ENCODE measurements around the gene DCUN1D3. TPM values are rescaled to one million over a fixed set of nuclear protein-coding genes. Genes with fewer than 3 reads are reported as not detected.

Gene DCUN1D3
- total RNA-seq, 1 experiment from 2014 or later: 17.0 TPM

GRCh38 chr16:20868890-20869289 lies 31.3 kb downstream of the DCUN1D3 start:
- DNase-seq: peak; percentile 62
- Mint-ChIP-seq H3K4me1 (ENCODE audit: low read depth, unreplicated experiment) (peaks cover 56% of the 10 kb centered on the region), H3K27ac (ENCODE audit: unreplicated experiment) (no peak overlapping the region), H3K36me3 (ENCODE audit: insufficient read depth, unreplicated experiment) (peaks cover 4% of the 10 kb centered on the region), H3K4me3 (ENCODE audit: low read depth, unreplicated experiment) (no peak overlapping the region), H3K27me3 (ENCODE audit: unreplicated experiment) (no peaks in the 10 kb centered on the region), H3K9me3 (ENCODE audit: low read depth, unreplicated experiment) (no peaks in the 10 kb centered on the region)
- intact Hi-C loops (cut with micrococcal nuclease; ENCODE audit: unreplicated experiment): no loop called here
- TF ChIP-seq CTCF (IDR thresholded peaks at IDR 0.05; ENCODE audit: unreplicated experiment): no peak
- BruUV-seq (replicated peaks): no TSS peak
- CTCF ChIA-PET: no interaction called here

GRCh38 chr16:20867585-20867984 lies 32.6 kb downstream of the DCUN1D3 start:
- TF ChIP-seq CTCF (IDR thresholded peaks at IDR 0.05; ENCODE audit: unreplicated experiment): no peak
- no TSS peak for BruUV-seq (replicated peaks)
- Mint-ChIP-seq H3K4me3 (ENCODE audit: low read depth, unreplicated experiment) (no peak overlapping the region), H3K4me1 (ENCODE audit: low read depth, unreplicated experiment) (peaks cover 50% of the 10 kb centered on the region), H3K27me3 (ENCODE audit: unreplicated experiment) (no peaks in the 10 kb centered on the region), H3K36me3 (ENCODE audit: insufficient read depth, unreplicated experiment) (peaks cover 4% of the 10 kb centered on the region), H3K27ac (ENCODE audit: unreplicated experiment) (no peak overlapping the region), H3K9me3 (ENCODE audit: low read depth, unreplicated experiment) (no peaks in the 10 kb centered on the region)
- no peak for DNase-seq
- intact Hi-C loops (cut with micrococcal nuclease; ENCODE audit: unreplicated experiment): no loop called here
- CTCF ChIA-PET: interaction anchor here (1.1 kb wide), 1 partner anchor 10 kb away, joined by 3 read pairs; no protein-coding TSS in a partner anchor

GRCh38 chr16:20866801-20867200 lies 33.4 kb downstream of the DCUN1D3 start:
- no peak overlapping the region for H3K4me3 Mint-ChIP-seq (ENCODE audit: low read depth, unreplicated experiment)
- peaks cover 50% of the 10 kb centered on the region for H3K4me1 Mint-ChIP-seq (ENCODE audit: low read depth, unreplicated experiment)
- no TSS peak for BruUV-seq (replicated peaks)
- no peak for DNase-seq
- intact Hi-C loops (cut with micrococcal nuclease; ENCODE audit: unreplicated experiment): no loop called here
- CTCF ChIA-PET: interaction anchor here (1.1 to 1.8 kb wide), 3 partner anchors 8 to 16 kb away, joined by 7 to 10 read pairs (median 7); no protein-coding TSS in a partner anchor
- H3K9me3 Mint-ChIP-seq (ENCODE audit: low read depth, unreplicated experiment): no peaks in the 10 kb centered on the region
- no peak overlapping the region for H3K27ac Mint-ChIP-seq (ENCODE audit: unreplicated experiment)
- no peaks in the 10 kb centered on the region for H3K27me3 Mint-ChIP-seq (ENCODE audit: unreplicated experiment)
- no peak for TF ChIP-seq CTCF (IDR thresholded peaks at IDR 0.05; ENCODE audit: unreplicated experiment)
- H3K36me3 Mint-ChIP-seq (ENCODE audit: insufficient read depth, unreplicated experiment): peaks cover 11% of the 10 kb centered on the region

- Mint-ChIP-seq H3K36me3 (ENCODE audit: insufficient read depth, unreplicated experiment) (peaks cover 14% of the 10 kb centered on the region), H3K27me3 (ENCODE audit: unreplicated experiment) (no peaks in the 10 kb centered on the region), H3K4me1 (ENCODE audit: low read depth, unreplicated experiment) (peaks cover 50% of the 10 kb centered on the region), H3K27ac (ENCODE audit: unreplicated experiment) (peak overlapping the region; percentile 50), H3K9me3 (ENCODE audit: low read depth, unreplicated experiment) (no peaks in the 10 kb centered on the region), H3K4me3 (ENCODE audit: low read depth, unreplicated experiment) (no peak overlapping the region)
- no TSS peak for BruUV-seq (replicated peaks)
- no peak for TF ChIP-seq CTCF (IDR thresholded peaks at IDR 0.05; ENCODE audit: unreplicated experiment)
- intact Hi-C loops (cut with micrococcal nuclease; ENCODE audit: unreplicated experiment): no loop called here
- CTCF ChIA-PET: interaction anchor here (1.1 to 1.8 kb wide), 4 partner anchors 8 to 15 kb away, joined by 3 to 10 read pairs (median 7); no protein-coding TSS in a partner anchor
- DNase-seq: peak; percentile 61
Observed at GRCh38 chr16:20866145-20866772, 33.9 kb downstream of the DCUN1D3 start.
